ENCODE results near the gene RPL18. TPM values are rescaled to one million over a fixed set of nuclear protein-coding genes. Genes with fewer than 3 reads are reported as not detected.

RPL18 gene
- total and polyA plus RNA-seq, 8 donors: 1,028 to 1,744 (median 1,547) TPM

DNA sequence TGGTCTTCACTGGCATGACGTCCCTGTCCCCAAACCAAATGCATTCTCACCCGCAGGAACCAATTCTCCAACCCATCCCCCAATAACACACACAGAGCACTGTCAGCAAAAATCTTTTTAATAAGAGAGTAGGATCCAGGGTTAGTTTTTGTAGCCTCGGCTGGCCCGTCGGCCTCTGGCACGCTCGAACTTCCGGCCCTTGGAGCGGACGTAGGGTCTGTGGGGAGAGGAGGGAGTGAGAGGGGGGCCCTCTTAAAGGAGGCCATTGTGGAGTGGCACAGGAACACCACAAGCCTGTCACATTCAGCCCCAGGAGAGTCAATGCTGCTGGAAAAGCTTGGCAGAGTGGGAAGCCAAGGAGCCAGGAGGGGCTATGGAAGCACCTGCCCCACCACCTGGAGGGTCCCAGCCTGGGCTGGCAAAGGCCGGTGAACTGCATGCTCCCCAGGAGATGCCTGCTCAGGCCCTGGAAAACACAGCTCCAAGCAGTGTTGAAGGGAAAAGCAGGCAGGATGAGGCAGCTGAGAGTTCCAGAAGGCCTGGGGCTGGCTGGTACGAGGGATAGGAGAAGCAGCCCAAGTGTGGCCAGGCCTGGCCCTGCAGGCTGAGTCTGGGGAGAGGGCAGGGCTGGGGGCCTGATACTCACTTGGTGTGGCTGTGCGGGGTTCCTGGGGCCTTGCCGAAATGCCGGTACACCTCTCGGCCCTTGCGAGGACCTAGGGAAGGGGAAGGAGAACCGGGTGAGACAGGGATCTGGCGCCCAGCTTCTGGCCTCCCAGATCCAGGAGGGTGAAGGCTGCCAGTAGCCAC is 3.5 kb downstream of the RPL18 start:
- no peaks in the 10 kb centered on the region for H3K9me3 ChIP-seq
- ATAC-seq (no peak), DNase-seq (no peak)
- peak overlapping the region; percentile 25 to 30 for H3K27ac ChIP-seq
- no peaks in the 10 kb centered on the region for H3K27me3 ChIP-seq
- H3K36me3 ChIP-seq: peaks cover 0 to 34% of the 10 kb centered on the region in 2 donors
- peaks cover 20 to 39% of the 10 kb centered on the region in 2 donors for H3K4me1 ChIP-seq
- H3K4me3 ChIP-seq: peak overlapping the region in 1 of 2 donors; percentile 75
- intact Hi-C loops (cut with DNase I): no loop called here
- no peak for TF ChIP-seq CTCF (IDR thresholded peaks at IDR 0.05)

DNA sequence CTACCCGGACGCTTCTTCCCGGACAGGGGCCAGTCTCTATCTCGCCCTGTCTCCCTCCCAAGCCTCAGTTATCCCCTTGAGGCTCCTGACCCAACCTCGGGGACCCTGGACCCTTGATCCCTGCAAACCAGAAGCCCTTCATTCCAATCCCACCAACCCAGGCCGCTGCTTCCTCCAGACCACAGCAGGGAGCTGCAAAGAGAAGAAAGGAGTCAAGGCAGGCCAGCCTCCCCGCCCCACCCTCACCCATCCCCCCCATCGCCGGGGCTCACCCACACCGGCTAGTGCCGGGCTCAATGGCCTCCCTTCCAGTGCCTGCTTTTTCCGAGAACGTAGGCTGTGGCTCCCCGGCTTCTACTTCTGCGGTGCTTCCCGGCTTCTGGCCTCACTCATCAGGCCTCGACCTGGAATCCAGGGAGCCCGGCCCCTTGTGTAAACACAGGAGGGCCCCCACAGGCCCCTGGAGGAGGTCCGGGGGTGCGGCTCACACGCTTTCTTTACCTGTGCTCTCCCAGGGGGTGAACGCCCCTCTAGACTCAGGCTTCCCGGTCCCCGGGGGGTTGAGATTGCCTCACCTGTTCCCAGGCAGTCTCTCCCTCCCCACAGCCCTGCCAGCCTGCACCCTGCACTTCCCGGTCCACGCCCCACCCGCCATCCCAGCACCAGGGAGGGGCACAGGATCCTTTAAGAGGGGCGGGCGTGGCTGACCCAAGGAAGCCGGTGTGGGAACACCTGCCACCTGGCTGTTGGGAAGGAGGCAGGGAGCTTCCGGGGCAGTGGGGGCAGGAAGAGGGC is 4.3 kb downstream of the RPL18 start, which contains the start of gene FAM83E:
Gene FAM83E, minus strand, starts transcription at position 641 of the 795 bp plus-strand sequence. CDS start 1,704 bp downstream, outside the sequence.
- Histone ChIP-seq H3K9me3 (no peaks in the 10 kb centered on the region), H3K27ac (peak within 1 kb of the TSS; percentile 30 to 62), H3K36me3 (peaks cover 0 to 34% of the 10 kb centered on the region in 2 donors), H3K27me3 (no peaks in the 10 kb centered on the region), H3K4me1 (peaks cover 16 to 31% of the 10 kb centered on the region in 2 donors), H3K4me3 (peak within 1 kb of the TSS; percentile 21 to 75)
- no peak for TF ChIP-seq CTCF (IDR thresholded peaks at IDR 0.05)
- ATAC-seq (peak; percentile 72), DNase-seq (peak in 3 of 4 donors; percentile 75 to 91 (median 89))
- intact Hi-C loops (cut with DNase I): no loop called here

GRCh38 chr19:48613852-48614435 is 5.0 kb downstream of the RPL18 start:
- TF ChIP-seq CTCF (IDR thresholded peaks at IDR 0.05): no peak
- Histone ChIP-seq H3K36me3 (peaks cover 0 to 34% of the 10 kb centered on the region in 2 donors), H3K4me3 (peak overlapping the region; percentile 21 to 75), H3K4me1 (peaks cover 16 to 30% of the 10 kb centered on the region in 2 donors), H3K9me3 (no peaks in the 10 kb centered on the region), H3K27me3 (no peaks in the 10 kb centered on the region), H3K27ac (peak overlapping the region; percentile 30 to 62)
- ATAC-seq (no peak), DNase-seq (no peak)
- intact Hi-C loops (cut with DNase I): no loop called here

GRCh38 chr19:48613024-48613851 is 5.7 kb downstream of the RPL18 start:
- Histone ChIP-seq H3K4me3 (peak overlapping the region in 1 of 2 donors; percentile 75), H3K27ac (peak overlapping the region; percentile 30 to 62), H3K4me1 (peaks cover 15 to 27% of the 10 kb centered on the region in 2 donors), H3K36me3 (peaks cover 0 to 34% of the 10 kb centered on the region in 2 donors), H3K27me3 (no peaks in the 10 kb centered on the region), H3K9me3 (no peaks in the 10 kb centered on the region)
- no peak for TF ChIP-seq CTCF (IDR thresholded peaks at IDR 0.05)
- no peak for ATAC-seq
- intact Hi-C loops (cut with DNase I): no loop called here
- peak in 1 of 4 donors; percentile 82 for DNase-seq
